Measurements from ENCODE around the gene IL18RAP. TPM values are rescaled to one million over a fixed set of nuclear protein-coding genes. Genes with fewer than 3 reads are reported as not detected.

Gene IL18RAP
- total and polyA plus RNA-seq, 2 donors (not counting 3 experiments of a cell fraction or from before 2014, with no cell fraction given) = 0.03 TPM; not detected in 1

- TF ChIP-seq MAX (IDR thresholded peaks at IDR 0.05; ENCODE audit: insufficient read depth, insufficient read length) (no peak), FOS (IDR thresholded peaks at IDR 0.05; ENCODE audit: borderline replicate concordance, insufficient read depth, low read length) (no peak), GATA2 (IDR thresholded peaks at IDR 0.05; ENCODE audit: insufficient read depth, insufficient read length, low read depth, low read length) (no peak), POLR2AphosphoS5 (IDR thresholded peaks at IDR 0.05; ENCODE audit: insufficient read depth, low read depth, low read length) (no peak), JUN (IDR thresholded peaks at IDR 0.05; ENCODE audit: borderline replicate concordance, insufficient read depth, insufficient read length, low read depth) (no peak), POLR2A (IDR thresholded peaks at IDR 0.05; ENCODE audit: low read depth, low read length) (no peak)
- DNase-seq (ENCODE audit: low read depth, low spot score) (no peak), FAIRE-seq (no peak)
- peaks cover 7% of the 10 kb centered on the region for H3K4me1 ChIP-seq (ENCODE audit: control insufficient read depth, extremely low read depth, insufficient read depth, low read length)
- H3K79me2 ChIP-seq (ENCODE audit: control insufficient read depth, insufficient read depth, low read length) = no peaks in the 10 kb centered on the region
- H3K9me1 ChIP-seq (replicated peaks; ENCODE audit: control insufficient read depth, extremely low read depth, insufficient read depth, low read length) = no peaks in the 10 kb centered on the region
- intact Hi-C loops (cut with micrococcal nuclease) = no loop called here
- CTCF ChIA-PET = interaction anchor here (1.3 to 1.9 kb wide), 3 partner anchors 135 to 431 kb away, joined by 5 to 6 read pairs (median 5); no protein-coding TSS in a partner anchor
- dilution Hi-C loops (cut with MboI; ENCODE audit: extremely low pct_ligation_motif_present, low sequenced_read_pairs) = no loop called here
- no peak overlapping the region for H3K27ac ChIP-seq (ENCODE audit: insufficient read depth, low read depth, low read length)
- no peak overlapping the region for H3K4me3 ChIP-seq (replicated peaks in 1 of 3; ENCODE audit: insufficient read depth in 1 of 3, low read depth in 1 of 3, low read length in 3 of 3)
- H3K4me2 ChIP-seq (ENCODE audit: insufficient read depth, low read length) = no peak overlapping the region
- H4K20me1 ChIP-seq (replicated peaks; ENCODE audit: control insufficient read depth, extremely low read depth, insufficient read depth, low read length) = no peaks in the 10 kb centered on the region
- no peak overlapping the region for H3K9ac ChIP-seq (replicated peaks; ENCODE audit: extremely low read depth, insufficient read depth, low read length)
- BruUV-seq (replicated peaks) = no TSS peak
- no peaks in the 10 kb centered on the region for H3K9me3 ChIP-seq (replicated peaks; ENCODE audit: control insufficient read depth, insufficient read depth, low read length)
- H3K27me3 ChIP-seq (ENCODE audit: control insufficient read depth in 2 of 2, insufficient read depth in 2 of 2, low read length in 2 of 2) = no peaks in the 10 kb centered on the region
- H3K36me3 ChIP-seq (ENCODE audit: control insufficient read depth in 2 of 2, extremely low read depth in 1 of 2, insufficient read depth in 2 of 2, low read length in 2 of 2) = no peaks in the 10 kb centered on the region
- H2AFZ ChIP-seq (ENCODE audit: low read depth, low read length) = no peak overlapping the region
- POLR2A ChIA-PET = no interaction called here
Observed at GRCh38 chr2:102437122-102437521, 14.2 kb downstream of the IL18RAP start.

- POLR2A ChIA-PET = no interaction called here
- H3K79me2 ChIP-seq (ENCODE audit: control insufficient read depth, insufficient read depth, low read length) = no peaks in the 10 kb centered on the region
- H2AFZ ChIP-seq (ENCODE audit: low read depth, low read length) = no peak overlapping the region
- no TSS peak for BruUV-seq (replicated peaks)
- intact Hi-C loops (cut with micrococcal nuclease) (no loop called here), dilution Hi-C loops (cut with MboI; ENCODE audit: extremely low pct_ligation_motif_present, low sequenced_read_pairs) (no loop called here)
- H3K4me1 ChIP-seq (ENCODE audit: control insufficient read depth, extremely low read depth, insufficient read depth, low read length) = peaks cover 7% of the 10 kb centered on the region
- DNase-seq (ENCODE audit: low read depth, low spot score) (no peak), FAIRE-seq (no peak)
- no peak overlapping the region for H3K4me3 ChIP-seq (replicated peaks in 1 of 3; ENCODE audit: insufficient read depth in 1 of 3, low read depth in 1 of 3, low read length in 3 of 3)
- CTCF ChIA-PET = interaction anchor here (2.7 kb wide), 1 partner anchor 197 kb away, joined by 7 read pairs; no protein-coding TSS in a partner anchor
- H3K36me3 ChIP-seq (ENCODE audit: control insufficient read depth in 2 of 2, extremely low read depth in 1 of 2, insufficient read depth in 2 of 2, low read length in 2 of 2) = no peaks in the 10 kb centered on the region
- H3K9me3 ChIP-seq (replicated peaks; ENCODE audit: control insufficient read depth, insufficient read depth, low read length) = no peaks in the 10 kb centered on the region
- H3K27me3 ChIP-seq (ENCODE audit: control insufficient read depth in 2 of 2, insufficient read depth in 2 of 2, low read length in 2 of 2) = no peaks in the 10 kb centered on the region
- H4K20me1 ChIP-seq (replicated peaks; ENCODE audit: control insufficient read depth, extremely low read depth, insufficient read depth, low read length) = no peaks in the 10 kb centered on the region
- H3K9ac ChIP-seq (replicated peaks; ENCODE audit: extremely low read depth, insufficient read depth, low read length) = no peak overlapping the region
- H3K4me2 ChIP-seq (ENCODE audit: insufficient read depth, low read length) = no peak overlapping the region
- no peak for TF ChIP-seq JUN (IDR thresholded peaks at IDR 0.05; ENCODE audit: borderline replicate concordance, insufficient read depth, insufficient read length, low read depth)
- TF ChIP-seq MYC (IDR thresholded peaks at IDR 0.05; ENCODE audit: low read depth, low read length) = no peak
- TF ChIP-seq POLR2A (IDR thresholded peaks at IDR 0.05; ENCODE audit: low read depth, low read length) = no peak
- no peak for TF ChIP-seq POLR2AphosphoS5 (IDR thresholded peaks at IDR 0.05; ENCODE audit: insufficient read depth, low read depth, low read length)
- no peak for TF ChIP-seq FOS (IDR thresholded peaks at IDR 0.05; ENCODE audit: borderline replicate concordance, insufficient read depth, low read length)
- no peak for TF ChIP-seq MAX (IDR thresholded peaks at IDR 0.05; ENCODE audit: insufficient read depth, insufficient read length)
- no peak for TF ChIP-seq GATA2 (IDR thresholded peaks at IDR 0.05; ENCODE audit: insufficient read depth, insufficient read length, low read depth, low read length)
- TF ChIP-seq CTCF (IDR thresholded peaks at IDR 0.05; ENCODE audit: extremely low read depth in 1 of 2, insufficient read depth in 1 of 2, low read depth in 1 of 2, low read length in 2 of 2) = no peak
- TF ChIP-seq EZH2 (IDR thresholded peaks at IDR 0.05; ENCODE audit: borderline replicate concordance, low read depth, low read length, severe bottlenecking) = no peak
- no peaks in the 10 kb centered on the region for H3K9me1 ChIP-seq (replicated peaks; ENCODE audit: control insufficient read depth, extremely low read depth, insufficient read depth, low read length)
- no peak overlapping the region for H3K27ac ChIP-seq (ENCODE audit: insufficient read depth, low read depth, low read length)
Observed at GRCh38 chr2:102438111-102438510, 15.2 kb downstream of the IL18RAP start.

All from endothelial cell of umbilical vein (primary cell).